Mesenchymal stem cell (in vitro differentiated cells and primary cell): ENCODE data around the gene EOMES.

Experiments
- DNase-seq: peaks from one replicate; pipeline ENCODE4 v3.0.0-alpha.2; 2013
- H2AFZ ChIP-seq: one replicate; pipeline ENCODE4 v1.6.1; 2013; ENCODE audit warnings: low read depth, mild to moderate bottlenecking, control low read depth, inconsistent platforms, low read length, moderate library complexity
- H2AK5ac ChIP-seq: 2 replicates; pipeline ENCODE4 v1.6.1; 2013; ENCODE audit warnings: low read length, moderate library complexity, mild to moderate bottlenecking, inconsistent platforms; ENCODE audit not compliant: severe bottlenecking
- H2BK120ac ChIP-seq: one replicate; pipeline ENCODE4 v1.6.1; 2013; ENCODE audit warnings: low read depth, mild to moderate bottlenecking, inconsistent platforms, low read length, moderate library complexity
- H2BK12ac ChIP-seq, 2 experiments: one replicate each; pipeline ENCODE4 v1.6.1; 2013; ENCODE audit warnings: inconsistent platforms in 2 of 2, low read length in 2 of 2, mild to moderate bottlenecking in 2 of 2, moderate library complexity in 2 of 2, control low read depth in 1 of 2
- H2BK15ac ChIP-seq: one replicate; pipeline ENCODE4 v1.6.1; 2013; ENCODE audit warnings: mild to moderate bottlenecking, low read depth, inconsistent platforms; ENCODE audit not compliant: poor library complexity, severe bottlenecking
- H2BK5ac ChIP-seq: 2 replicates; pipeline ENCODE4 v1.6.1; 2013; ENCODE audit warnings: low read depth, mild to moderate bottlenecking, low read length, control low read depth, inconsistent platforms; ENCODE audit not compliant: poor library complexity, severe bottlenecking
- H3K14ac ChIP-seq, 2 experiments: one replicate each; pipeline ENCODE4 v1.6.1; 2013; ENCODE audit warnings: inconsistent platforms in 2 of 2, low read length in 2 of 2, control low read depth in 1 of 2, mild to moderate bottlenecking in 1 of 2, moderate library complexity in 1 of 2
- H3K18ac ChIP-seq, 2 experiments: one replicate each; pipeline ENCODE4 v1.6.1; 2013; ENCODE audit warnings: inconsistent platforms in 2 of 2, low read length in 2 of 2, control low read depth in 1 of 2, low read depth in 1 of 2, mild to moderate bottlenecking in 1 of 2
- H3K23ac ChIP-seq, 2 experiments: one replicate each; pipeline ENCODE4 v1.6.1; 2013; ENCODE audit warnings: inconsistent platforms in 2 of 2, low read length in 2 of 2, mild to moderate bottlenecking in 2 of 2, moderate library complexity in 2 of 2, control low read depth in 1 of 2
- H3K27ac ChIP-seq: 2 replicates; pipeline ENCODE4 v1.5.1; 2013; ENCODE audit warnings: mild to moderate bottlenecking, moderate library complexity, low read length, control low read depth, inconsistent platforms; ENCODE audit not compliant: poor library complexity, severe bottlenecking
- H3K27me3 ChIP-seq, 2 experiments: 2 replicates each; pipeline versions ENCODE4 v1.6.1 to v1.7.0; 2013; ENCODE audit warnings: low read length in 2 of 2, mild to moderate bottlenecking in 2 of 2, moderate library complexity in 2 of 2, control low read depth in 1 of 2, inconsistent platforms in 1 of 2; ENCODE audit not compliant: control insufficient read depth in 1 of 2, insufficient read depth in 1 of 2
- H3K36me3 ChIP-seq, 2 experiments: 2 replicates each; pipeline versions ENCODE4 v1.6.1 to v1.7.0; 2013; ENCODE audit warnings: low read length in 2 of 2, control low read depth in 1 of 2, inconsistent platforms in 1 of 2, low read depth in 1 of 2, mild to moderate bottlenecking in 1 of 2; ENCODE audit not compliant: insufficient read depth in 2 of 2, control insufficient read depth in 1 of 2
- H3K4ac ChIP-seq, 2 experiments: one replicate each; pipeline ENCODE4 v1.6.1; 2013; ENCODE audit warnings: inconsistent platforms in 2 of 2, low read length in 2 of 2, mild to moderate bottlenecking in 2 of 2, moderate library complexity in 2 of 2, control low read depth in 1 of 2, low read depth in 1 of 2
- H3K4me1 ChIP-seq: 2 replicates; pipeline ENCODE4 v1.6.1; 2013; ENCODE audit warnings: low read depth, low read length, control low read depth; ENCODE audit not compliant: control insufficient read depth, insufficient read depth
- H3K4me2 ChIP-seq: 2 replicates; pipeline ENCODE4 v1.6.1; 2013; ENCODE audit warnings: low read length, mild to moderate bottlenecking, inconsistent platforms; ENCODE audit not compliant: poor library complexity, severe bottlenecking
- H3K4me3 ChIP-seq, 2 experiments: 2 replicates each; pipeline versions ENCODE4 v1.5.1 to v1.7.0; 2013; ENCODE audit warnings: low read length in 2 of 2, mild to moderate bottlenecking in 2 of 2, control low read depth in 1 of 2, low read depth in 1 of 2; ENCODE audit not compliant: insufficient read depth in 1 of 2
- H3K79me1 ChIP-seq: replicated peaks from 2 replicates; pipeline ENCODE4 v1.6.1; 2013; ENCODE audit warnings: mild to moderate bottlenecking, control low read depth, low read length, inconsistent platforms; ENCODE audit not compliant: poor library complexity, severe bottlenecking
- H3K9ac ChIP-seq: 2 replicates; pipeline ENCODE4 v1.7.0; 2013; ENCODE audit warnings: mild to moderate bottlenecking, low read length, moderate library complexity
- H3K9me3 ChIP-seq: 2 replicates; pipeline ENCODE4 v1.7.0; 2013; ENCODE audit warnings: mild to moderate bottlenecking, low read length; ENCODE audit not compliant: control insufficient read depth
- H4K8ac ChIP-seq: one replicate; pipeline ENCODE4 v1.6.1; 2013; ENCODE audit warnings: inconsistent platforms, mild to moderate bottlenecking, low read length, moderate library complexity
- H4K91ac ChIP-seq: one replicate; pipeline ENCODE4 v1.6.1; 2013; ENCODE audit warnings: mild to moderate bottlenecking, low read length, inconsistent platforms
- WGBS: methylation state at CpG from one replicate; pipeline ENCODE4 v1.1.7; 2013; ENCODE audit warnings: mixed read lengths; 5-methylcytosine and 5-hydroxymethylcytosine counted together

Gene EOMES

GRCh38 chr3:27756877-27757276 is 34.8 kb upstream of the EOMES start:
- Histone ChIP-seq H3K27ac (no peak overlapping the region), H3K9me3 (no peaks in the 10 kb centered on the region), H2BK5ac (no peak overlapping the region), H3K27me3 (peaks cover 0 to 4% of the 10 kb centered on the region in 2 experiments), H3K18ac (no peak overlapping the region), H3K9ac (peak overlapping the region; percentile 48), H3K23ac (no peak overlapping the region), H2AFZ (no peak overlapping the region), H2BK120ac (no peak overlapping the region), H4K91ac (no peak overlapping the region), H3K4ac (no peak overlapping the region), H2BK12ac (no peak overlapping the region), H3K4me1 (no peaks in the 10 kb centered on the region), H4K8ac (no peak overlapping the region), H3K14ac (no peak overlapping the region), H3K4me3 (peak overlapping the region in 1 of 2 experiments; percentile 12), H3K79me1 (no peaks in the 10 kb centered on the region), H3K4me2 (no peak overlapping the region), H2AK5ac (no peak overlapping the region), H2BK15ac (no peak overlapping the region), H3K36me3 (no peaks in the 10 kb centered on the region)
- no peak for DNase-seq
- WGBS: 85% methylated on average over 1 of the region's 2 CpGs

GRCh38 chr3:27752926-27753325 is 30.8 kb upstream of the EOMES start:
- H3K18ac ChIP-seq: no peak overlapping the region
- no peak overlapping the region for H4K8ac ChIP-seq
- H3K4me1 ChIP-seq: no peaks in the 10 kb centered on the region
- H3K4ac ChIP-seq: no peak overlapping the region
- peaks cover 0 to 7% of the 10 kb centered on the region in 2 experiments for H3K27me3 ChIP-seq
- H2AFZ ChIP-seq: no peak overlapping the region
- H3K23ac ChIP-seq: no peak overlapping the region
- H3K4me2 ChIP-seq: no peak overlapping the region
- H2BK15ac ChIP-seq: no peak overlapping the region
- no peak overlapping the region for H3K14ac ChIP-seq
- no peak overlapping the region for H3K9ac ChIP-seq
- H2BK5ac ChIP-seq: no peak overlapping the region
- no peak overlapping the region for H4K91ac ChIP-seq
- DNase-seq: no peak
- H3K27ac ChIP-seq: no peak overlapping the region
- no peak overlapping the region for H2BK120ac ChIP-seq
- no peaks in the 10 kb centered on the region for H3K79me1 ChIP-seq
- H3K9me3 ChIP-seq: no peaks in the 10 kb centered on the region
- H2AK5ac ChIP-seq: no peak overlapping the region
- no peak overlapping the region for H2BK12ac ChIP-seq
- H3K4me3 ChIP-seq: no peak overlapping the region
- 100% methylated on average over 1 of the region's 1 CpG for WGBS
- no peaks in the 10 kb centered on the region for H3K36me3 ChIP-seq

- no peak for DNase-seq
- 72% methylated on average over 1 of the region's 1 CpG for WGBS
- no peak overlapping the region for H4K91ac ChIP-seq
Observed at GRCh38 chr3:27749643-27750042, 27.5 kb upstream of the EOMES start.

GRCh38 chr3:27746838-27747237 is 24.7 kb upstream of the EOMES start:
- Histone ChIP-seq H3K27me3 (peaks cover 0 to 9% of the 10 kb centered on the region in 2 experiments), H4K91ac (no peak overlapping the region), H3K27ac (no peak overlapping the region), H3K4me3 (no peak overlapping the region), H2AFZ (no peak overlapping the region), H2BK15ac (no peak overlapping the region), H3K4ac (no peak overlapping the region), H2BK12ac (no peak overlapping the region), H4K8ac (no peak overlapping the region), H2BK120ac (no peak overlapping the region), H3K36me3 (no peaks in the 10 kb centered on the region), H3K79me1 (no peaks in the 10 kb centered on the region), H3K9ac (no peak overlapping the region), H3K14ac (no peak overlapping the region), H3K4me2 (no peak overlapping the region), H3K18ac (no peak overlapping the region), H3K23ac (no peak overlapping the region), H2BK5ac (no peak overlapping the region), H2AK5ac (no peak overlapping the region), H3K9me3 (no peaks in the 10 kb centered on the region), H3K4me1 (no peaks in the 10 kb centered on the region)
- DNase-seq: no peak
- WGBS: 97% methylated on average over 2 of the region's 3 CpGs

More at GRCh38 chr3:27749643-27750042, 27.5 kb upstream of the EOMES start:
- no peaks in the 10 kb centered on the region for H3K9me3 ChIP-seq
- H3K18ac ChIP-seq: no peak overlapping the region
- no peak overlapping the region for H3K27ac ChIP-seq
- peaks cover 0 to 9% of the 10 kb centered on the region in 2 experiments for H3K27me3 ChIP-seq
- H3K4me3 ChIP-seq: no peak overlapping the region
- no peaks in the 10 kb centered on the region for H3K36me3 ChIP-seq
- no peak overlapping the region for H2BK120ac ChIP-seq
- no peak overlapping the region for H3K23ac ChIP-seq
- H3K79me1 ChIP-seq: no peaks in the 10 kb centered on the region
- no peak overlapping the region for H2BK12ac ChIP-seq
- no peak overlapping the region for H3K9ac ChIP-seq
- H2AFZ ChIP-seq: no peak overlapping the region
- H3K14ac ChIP-seq: no peak overlapping the region
- no peak overlapping the region for H3K4me2 ChIP-seq
- no peaks in the 10 kb centered on the region for H3K4me1 ChIP-seq
- no peak overlapping the region for H4K8ac ChIP-seq
- no peak overlapping the region for H3K4ac ChIP-seq
- H2BK15ac ChIP-seq: no peak overlapping the region
- H2AK5ac ChIP-seq: no peak overlapping the region
- H2BK5ac ChIP-seq: no peak overlapping the region
